AG09319 (cell line): ENCODE data around the gene MZT2A.
"Not testable (repeated sequence)": the region's sequence is repeated elsewhere in the genome, so short reads cannot be mapped to it uniquely, and the experiment has no call there.

Experiments
- DNase-seq: peaks from one replicate; pipeline ENCODE4 v3.0.0-alpha.2; 2010; ENCODE audit warnings: low read depth; ENCODE audit errors: extremely low read depth
- TF ChIP-seq, protein P1 (sequence below): IDR thresholded peaks from 2 replicates; pipeline ENCODE4 v1.5.1; 2011; ENCODE audit warnings: low read depth, mild to moderate bottlenecking, inconsistent platforms, low read length, moderate library complexity

The MZT2A gene

DNA sequence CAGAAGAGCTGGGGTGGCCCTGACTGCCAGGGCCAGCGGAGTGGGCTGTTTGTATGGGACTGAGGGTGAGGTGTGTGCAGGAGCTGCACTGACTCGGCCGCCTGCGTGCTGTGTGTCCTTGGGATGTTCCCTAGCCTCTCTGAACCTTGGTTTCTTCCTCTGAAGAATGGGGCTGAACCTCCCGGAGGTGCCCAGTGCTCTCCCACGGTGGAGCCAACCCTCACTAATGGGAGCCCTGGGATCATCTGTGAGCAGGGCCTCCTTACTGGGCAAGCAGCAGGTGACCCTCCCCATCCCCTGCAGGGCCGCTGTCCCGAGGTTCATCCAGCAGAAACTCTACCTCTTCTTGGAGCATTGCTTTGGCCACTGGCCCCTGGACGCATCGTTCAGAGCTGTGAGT lies 23.8 kb upstream of the MZT2A start:
- TF ChIP-seq, protein P1, sequence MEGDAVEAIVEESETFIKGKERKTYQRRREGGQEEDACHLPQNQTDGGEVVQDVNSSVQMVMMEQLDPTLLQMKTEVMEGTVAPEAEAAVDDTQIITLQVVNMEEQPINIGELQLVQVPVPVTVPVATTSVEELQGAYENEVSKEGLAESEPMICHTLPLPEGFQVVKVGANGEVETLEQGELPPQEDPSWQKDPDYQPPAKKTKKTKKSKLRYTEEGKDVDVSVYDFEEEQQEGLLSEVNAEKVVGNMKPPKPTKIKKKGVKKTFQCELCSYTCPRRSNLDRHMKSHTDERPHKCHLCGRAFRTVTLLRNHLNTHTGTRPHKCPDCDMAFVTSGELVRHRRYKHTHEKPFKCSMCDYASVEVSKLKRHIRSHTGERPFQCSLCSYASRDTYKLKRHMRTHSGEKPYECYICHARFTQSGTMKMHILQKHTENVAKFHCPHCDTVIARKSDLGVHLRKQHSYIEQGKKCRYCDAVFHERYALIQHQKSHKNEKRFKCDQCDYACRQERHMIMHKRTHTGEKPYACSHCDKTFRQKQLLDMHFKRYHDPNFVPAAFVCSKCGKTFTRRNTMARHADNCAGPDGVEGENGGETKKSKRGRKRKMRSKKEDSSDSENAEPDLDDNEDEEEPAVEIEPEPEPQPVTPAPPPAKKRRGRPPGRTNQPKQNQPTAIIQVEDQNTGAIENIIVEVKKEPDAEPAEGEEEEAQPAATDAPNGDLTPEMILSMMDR: no peak
- no peak for DNase-seq

DNA sequence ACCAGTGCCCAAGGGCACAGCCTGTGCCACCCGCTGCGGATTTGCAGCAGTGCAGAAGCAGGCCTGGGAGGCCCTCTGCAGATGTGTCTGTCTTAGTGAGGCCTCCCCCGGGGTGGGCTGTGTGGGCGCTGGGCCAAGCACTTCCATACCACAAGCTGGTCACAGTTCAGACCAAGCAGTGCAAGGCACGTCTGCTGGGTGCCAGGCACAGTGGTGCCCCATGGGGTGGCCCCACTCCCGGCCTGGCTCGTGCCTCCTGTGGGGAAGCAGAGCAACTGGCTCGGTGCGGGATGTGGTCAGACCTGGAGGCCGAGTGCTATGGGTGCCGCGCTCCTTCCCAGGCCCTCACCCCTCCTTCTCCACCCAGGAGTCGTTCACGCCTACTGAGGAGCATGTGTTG lies 23.0 kb upstream of the MZT2A start:
- not testable (repeated sequence) for DNase-seq

DNA sequence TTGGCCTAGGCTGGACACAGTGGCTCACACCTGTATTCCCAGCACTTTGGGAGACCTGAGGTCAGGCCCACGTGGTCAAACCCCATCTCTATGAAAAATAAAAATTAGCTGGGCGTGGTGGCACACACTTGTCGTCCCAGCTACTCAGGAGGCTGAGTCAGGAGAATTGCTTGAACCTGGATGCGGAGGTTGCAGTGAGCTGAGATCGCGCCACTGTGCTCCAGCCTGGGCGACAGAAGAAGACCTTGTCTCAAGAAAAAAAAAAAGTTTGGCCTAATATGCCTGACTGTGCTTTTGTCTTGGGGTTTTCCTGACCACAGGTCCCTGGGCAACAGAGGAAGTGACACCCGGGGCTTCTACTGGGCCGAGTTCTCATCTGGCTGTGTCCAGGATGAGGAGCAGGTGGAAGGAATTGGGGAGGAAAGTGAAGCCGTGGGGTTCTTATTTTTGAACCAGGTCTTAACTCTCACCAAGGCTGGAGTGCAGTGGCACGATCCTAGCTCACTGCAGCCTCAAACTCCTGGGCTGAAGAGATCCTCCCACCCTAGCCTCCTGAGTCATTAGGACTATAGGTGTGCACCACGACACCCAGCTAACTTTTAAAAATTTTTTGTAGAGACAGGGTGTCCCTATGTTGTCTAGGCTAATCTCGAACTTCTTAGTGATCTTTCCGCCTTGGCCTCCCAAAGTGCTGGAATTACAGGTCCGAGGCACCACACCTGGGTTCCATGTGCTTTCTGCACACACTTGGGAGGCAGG lies 22.4 kb upstream of the MZT2A start:
- not testable (repeated sequence) for DNase-seq

GRCh38 chr2:131511969-131512870 lies 20.0 kb upstream of the MZT2A start:
- not testable (repeated sequence) for DNase-seq

- not testable (repeated sequence) for DNase-seq
Measured at GRCh38 chr2:131511291-131511968, 19.2 kb upstream of the MZT2A start.

DNA sequence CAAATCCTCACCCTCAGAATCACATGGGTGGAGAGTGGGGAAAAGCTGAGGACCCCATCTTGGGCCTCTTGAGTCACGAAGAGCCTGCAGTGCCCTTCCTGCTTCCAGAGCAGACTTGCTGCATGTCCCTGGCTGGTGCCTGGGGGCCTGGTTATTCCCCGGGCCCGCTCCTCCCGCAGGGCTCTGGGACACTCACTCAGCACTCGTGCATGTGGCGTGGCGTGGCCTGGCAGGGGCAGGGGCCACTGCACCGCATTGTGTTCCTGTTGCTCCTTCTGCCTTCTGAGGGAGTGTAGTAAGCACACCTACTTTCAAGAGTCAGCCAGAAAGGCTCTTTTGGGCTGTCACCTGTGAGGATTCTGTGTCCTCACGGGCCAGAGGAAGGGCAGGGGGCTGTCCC lies 17.4 kb upstream of the MZT2A start:
- DNase-seq: no peak
- TF ChIP-seq, protein P1: no peak

GRCh38 chr2:131504082-131504750 lies 12.0 kb upstream of the MZT2A start:
- DNase-seq: not testable (repeated sequence)

- not testable (repeated sequence) for DNase-seq
Measured at GRCh38 chr2:131503587-131503986, 11.4 kb upstream of the MZT2A start.

DNA sequence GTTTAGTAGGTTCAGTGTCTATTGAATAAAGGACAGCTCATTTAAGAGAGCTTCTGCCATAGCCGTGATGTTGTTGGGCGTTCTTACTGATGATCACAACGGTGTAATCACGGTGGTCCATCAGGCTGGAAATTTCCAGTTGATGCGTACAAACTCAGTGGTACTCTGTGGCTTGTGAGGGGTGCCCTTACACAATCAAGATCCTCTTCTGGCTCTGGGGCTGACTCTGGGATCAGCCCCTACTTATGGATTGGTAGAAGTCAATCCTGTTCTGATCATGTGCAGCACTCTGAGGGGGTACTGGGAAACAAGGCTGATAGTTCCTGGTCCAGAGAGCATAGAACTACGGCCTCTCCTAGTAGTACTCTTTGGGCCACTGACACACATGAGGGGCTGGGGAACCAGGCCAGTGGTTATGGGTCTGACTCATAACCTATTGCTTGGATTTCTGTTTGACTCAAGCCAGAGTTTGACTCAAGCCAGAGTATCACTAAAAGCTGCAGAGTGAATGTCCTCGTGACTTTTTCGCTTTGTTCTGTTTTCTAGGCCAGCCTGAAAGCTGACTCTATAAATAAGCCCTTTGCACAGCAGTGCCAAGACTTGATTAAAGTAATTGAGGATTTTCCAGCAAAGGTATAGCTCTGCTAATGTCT lies 6.2 kb upstream of the MZT2A start:
- not testable (repeated sequence) for DNase-seq

DNA sequence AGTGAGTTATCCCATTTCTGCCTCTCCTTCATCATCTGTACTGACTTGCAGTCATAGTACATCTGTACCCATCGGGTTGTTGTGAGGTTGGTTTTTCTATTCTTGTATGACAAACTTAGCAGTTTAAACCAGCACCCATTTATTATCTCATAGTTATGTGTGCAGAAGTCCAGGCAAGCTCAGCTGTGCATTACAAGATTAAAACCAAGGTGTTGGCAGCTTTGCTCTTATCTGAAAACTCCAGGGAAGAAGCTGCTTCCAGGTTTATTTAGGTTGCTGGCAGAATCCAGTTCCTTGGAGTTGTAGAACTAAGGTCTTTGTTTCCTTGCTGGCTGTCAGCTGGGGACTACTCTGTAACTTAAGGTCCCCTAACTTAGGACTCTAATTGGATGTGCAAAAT lies 3.3 kb upstream of the MZT2A start:
- DNase-seq: not testable (repeated sequence)

DNA sequence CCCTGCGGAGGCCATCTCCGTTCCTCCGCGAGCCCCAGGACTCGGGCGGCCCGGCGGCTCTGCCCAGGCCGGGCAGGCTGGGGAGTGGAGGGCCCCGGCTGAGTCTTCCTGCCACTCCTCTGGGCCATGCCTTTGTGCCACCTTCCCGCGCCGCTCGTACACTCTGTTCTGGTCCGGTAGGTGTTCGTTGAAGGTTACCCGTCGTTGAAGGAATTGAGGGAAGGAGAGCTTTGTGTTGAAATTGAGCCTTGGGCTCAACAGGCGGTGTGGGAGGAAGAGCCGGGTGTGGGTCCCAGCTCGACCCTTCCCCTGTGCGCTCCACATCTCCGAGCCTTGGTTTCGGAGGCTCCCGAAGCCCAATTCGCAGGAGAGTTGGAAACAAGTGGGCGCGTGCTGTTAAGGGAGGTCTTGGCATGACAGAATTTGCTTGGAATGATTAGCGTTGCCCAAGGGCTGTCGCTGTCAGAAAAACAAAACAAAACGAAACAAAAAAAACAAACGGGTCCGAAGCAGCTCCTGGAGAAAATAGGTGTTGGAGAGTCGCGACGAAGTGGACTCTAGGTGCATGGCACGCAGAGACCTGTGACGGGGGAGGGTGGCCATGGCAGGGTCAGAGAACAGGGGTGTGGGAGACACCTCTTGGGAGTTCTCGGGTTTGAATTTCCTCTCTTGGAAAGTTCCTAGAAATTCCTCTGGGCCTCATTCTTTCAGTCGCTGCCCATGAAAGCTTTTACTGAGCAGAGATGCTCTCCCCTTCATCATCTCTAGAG lies 1.2 kb upstream of the MZT2A start:
- TF ChIP-seq, protein P1: no peak
- no peak for DNase-seq
